Measurements from ENCODE around the gene STAP2. TPM values are rescaled to one million over a fixed set of nuclear protein-coding genes. Genes with fewer than 3 reads are reported as not detected.

STAP2 gene
- total RNA-seq, 1 donor from 2014 or later = 36.1 TPM

DNA sequence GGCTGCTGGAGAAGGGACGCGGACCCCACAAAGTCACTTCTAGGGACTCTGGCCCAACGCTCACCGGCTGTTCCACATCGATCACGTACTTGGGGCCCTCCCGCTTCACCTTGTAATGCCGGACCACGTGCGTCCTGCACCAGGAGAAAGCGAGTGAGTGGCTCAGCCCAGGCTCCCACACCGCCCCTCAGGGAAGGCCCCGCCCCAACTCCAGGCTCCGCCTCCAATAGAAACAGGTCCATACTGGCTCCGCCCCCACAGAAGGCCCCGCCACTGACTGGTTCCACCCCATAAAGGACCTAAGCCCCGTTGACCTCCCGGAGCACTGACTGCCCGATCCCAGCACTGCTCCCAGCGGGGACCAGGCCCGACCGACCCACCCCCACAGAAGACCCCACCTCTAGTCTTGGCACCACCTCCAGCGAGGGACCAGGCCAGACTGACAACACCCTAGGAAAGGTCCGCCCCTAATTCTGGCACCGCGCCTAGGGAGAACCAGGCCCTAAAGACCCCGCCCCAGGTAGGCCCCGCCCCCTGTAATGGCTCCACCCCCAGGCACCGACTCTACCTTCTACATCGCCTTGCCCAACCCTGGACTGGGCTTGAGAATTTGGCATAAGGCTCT, 11.3 kb downstream of the STAP2 start:
- peak; percentile 52 to 65 for DNase-seq (ENCODE audit: low read depth in 2 of 2)

DNA sequence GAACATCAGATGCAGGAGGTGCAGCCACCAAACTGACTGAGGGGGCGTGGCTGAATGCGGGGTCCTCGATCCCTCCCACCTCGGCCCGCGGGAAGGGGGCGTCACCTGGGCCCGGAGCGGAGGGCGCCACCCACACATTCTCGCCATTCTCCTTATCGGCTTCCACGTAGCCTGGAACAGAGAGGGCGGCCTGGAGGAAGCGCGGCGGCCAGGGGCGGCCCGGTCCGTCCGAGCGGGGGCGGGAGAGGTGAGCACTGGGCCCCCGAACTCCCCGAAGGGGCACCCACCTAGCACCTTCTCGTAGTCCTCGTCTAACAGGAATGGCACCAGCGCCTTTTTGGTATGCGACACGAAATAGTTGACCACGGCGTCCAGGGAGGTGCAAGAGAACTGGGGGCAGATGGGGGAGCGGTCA, 11.8 kb downstream of the STAP2 start:
- DNase-seq (ENCODE audit: low read depth in 2 of 2) = no peak

DNA sequence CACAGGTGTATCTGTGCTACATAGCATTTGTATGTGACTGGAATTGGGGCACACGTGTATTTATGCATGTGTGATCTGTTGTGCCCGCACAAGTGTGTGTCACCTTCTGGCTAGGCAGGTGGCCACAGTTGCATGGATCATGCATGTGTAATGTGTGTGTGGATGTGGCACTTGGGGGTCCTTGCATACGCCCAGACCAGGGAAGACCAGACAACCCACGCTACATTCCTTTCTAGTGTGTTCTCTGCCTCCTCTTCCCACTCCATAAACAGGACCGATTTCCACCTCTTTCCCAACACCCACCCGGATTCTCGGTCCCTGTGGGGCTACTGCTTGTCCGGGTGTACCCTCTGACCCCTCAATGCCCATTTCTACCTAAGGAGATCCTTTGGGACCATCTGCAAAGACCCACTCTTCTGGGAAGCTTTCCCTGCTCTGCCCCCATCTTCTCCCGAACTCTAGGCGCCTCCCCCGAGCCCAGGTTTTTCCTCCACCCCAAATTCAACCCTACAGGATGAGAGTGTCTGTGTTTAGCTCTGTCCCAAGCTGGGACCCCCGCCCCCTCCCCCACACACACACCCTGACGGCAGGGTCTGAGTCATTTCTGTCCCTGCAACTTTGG, 12.3 kb downstream of the STAP2 start:
- DNase-seq (ENCODE audit: low read depth in 2 of 2) = no peak

DNA sequence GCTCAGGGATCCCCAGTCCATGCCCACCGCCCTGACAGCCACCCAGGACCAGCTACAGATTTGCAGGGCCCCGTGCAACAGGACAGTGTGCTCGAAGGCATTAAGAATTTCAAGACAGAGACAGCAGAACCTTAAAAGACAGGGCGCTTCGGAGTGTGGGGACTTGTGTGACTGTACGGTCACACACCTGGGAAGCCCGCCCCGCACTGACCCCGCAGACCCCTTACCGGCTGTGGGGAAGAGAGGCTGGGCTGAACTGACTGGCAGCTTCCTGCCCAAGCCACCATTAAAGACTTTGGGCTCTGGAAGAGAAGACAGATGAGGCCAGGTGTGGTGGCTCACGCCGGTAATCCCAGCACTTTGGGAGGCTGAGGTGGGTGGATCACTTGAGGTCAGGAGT, 14.4 kb downstream of the STAP2 start:
- DNase-seq (ENCODE audit: low read depth in 2 of 2) = no peak

DNA sequence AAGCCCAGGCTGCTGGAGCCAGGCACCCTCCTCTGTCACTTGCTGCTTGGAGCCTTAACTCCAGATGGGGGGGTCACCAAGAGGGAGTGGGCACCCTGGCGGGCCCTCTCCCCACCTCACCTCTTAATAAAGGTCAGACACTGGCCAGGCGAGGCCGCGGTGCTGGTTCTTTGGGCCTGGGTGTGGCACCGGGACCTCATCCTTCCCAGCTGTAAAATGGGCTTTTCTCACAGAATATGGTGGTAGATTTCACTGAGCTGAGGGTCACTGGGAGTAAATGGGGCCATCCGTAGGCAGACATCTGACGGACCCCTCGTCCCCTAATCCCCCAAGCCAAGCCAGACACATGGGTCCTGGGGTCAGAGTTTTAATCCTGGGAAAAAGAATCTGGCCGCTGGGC, 14.9 kb downstream of the STAP2 start:
- DNase-seq (ENCODE audit: low read depth in 2 of 2) = no peak

DNA sequence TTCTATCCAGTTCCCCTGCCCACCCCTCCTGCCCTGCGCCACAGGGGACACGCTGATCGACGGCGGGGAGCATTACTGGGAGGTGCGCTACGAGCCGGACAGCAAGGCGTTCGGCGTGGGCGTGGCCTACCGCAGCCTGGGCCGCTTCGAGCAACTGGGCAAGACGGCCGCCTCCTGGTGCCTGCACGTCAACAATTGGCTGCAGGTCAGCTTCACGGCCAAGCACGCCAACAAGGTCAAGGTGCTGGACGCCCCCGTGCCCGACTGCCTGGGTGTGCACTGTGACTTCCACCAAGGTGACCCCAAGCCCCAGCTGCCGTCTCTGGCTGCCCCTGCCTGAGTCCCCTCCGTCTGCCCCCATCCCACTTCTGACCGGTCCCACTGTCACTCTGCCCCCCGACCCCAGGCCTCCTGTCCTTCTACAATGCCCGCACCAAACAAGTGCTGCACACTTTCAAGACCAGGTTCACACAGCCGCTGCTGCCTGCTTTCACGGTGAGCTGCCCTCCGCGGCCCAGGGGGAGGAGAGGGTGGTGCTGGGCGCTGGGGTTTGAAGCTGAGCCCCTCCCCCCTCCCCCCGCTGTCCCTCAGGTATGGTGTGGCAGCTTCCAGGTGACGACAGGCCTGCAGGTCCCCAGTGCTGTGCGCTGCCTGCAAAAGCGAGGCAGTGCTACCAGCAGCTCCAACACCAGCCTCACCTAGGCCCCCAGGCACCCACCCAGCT, 15.5 kb downstream of the STAP2 start:
- DNase-seq (ENCODE audit: low read depth in 2 of 2) = no peak

DNA sequence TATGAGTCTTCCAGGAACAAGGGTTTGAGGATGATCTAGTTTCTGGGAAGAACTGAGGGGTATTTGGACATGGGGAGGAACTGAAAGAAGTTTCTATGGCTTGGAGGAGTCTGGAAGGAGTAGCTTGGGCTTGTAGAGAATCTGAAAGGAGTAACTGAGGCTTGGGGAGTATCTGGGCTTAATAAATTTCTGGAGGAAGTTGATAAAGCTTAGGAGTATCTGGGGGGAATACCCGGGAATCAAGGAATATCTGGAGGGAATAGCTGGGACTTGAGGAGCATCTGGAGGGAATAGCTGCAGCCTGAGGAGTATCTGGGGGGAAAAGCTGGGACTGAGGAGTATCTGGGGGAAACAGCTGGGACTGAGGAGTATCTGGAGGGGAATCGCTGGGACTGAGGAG, 18.2 kb downstream of the STAP2 start:
- DNase-seq (ENCODE audit: low read depth in 2 of 2) = no peak

DNA sequence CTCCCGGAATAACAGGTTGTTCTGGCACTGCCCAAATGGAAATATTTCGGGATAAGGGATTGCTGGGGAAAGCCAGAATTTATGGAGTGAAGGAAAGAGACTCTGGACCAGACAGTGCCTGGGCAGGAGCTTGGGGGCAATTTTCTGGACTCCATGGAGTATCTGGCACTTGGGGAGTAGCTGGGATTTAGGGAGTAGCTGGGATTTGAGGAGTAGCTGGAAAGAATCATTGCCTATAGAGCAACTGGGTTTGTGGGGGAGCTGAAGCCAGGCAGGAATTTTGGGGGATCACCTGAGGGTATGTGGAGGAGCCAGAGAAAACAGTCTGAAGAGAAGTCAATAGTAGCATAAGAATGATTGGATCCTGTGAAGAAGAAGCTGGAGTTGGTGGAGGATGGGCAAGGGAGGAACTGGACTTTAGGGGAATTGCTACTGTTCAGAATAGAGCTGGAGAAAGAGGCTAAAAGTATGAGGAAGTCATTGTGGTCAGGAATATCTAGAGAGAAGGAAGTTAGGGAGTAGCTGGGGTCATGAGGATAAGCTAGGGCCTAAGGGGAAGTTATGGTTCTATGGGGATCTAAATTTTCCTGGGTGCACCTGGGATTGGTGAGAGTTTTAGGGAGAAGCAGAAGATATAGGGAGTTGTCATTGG, 19.4 kb downstream of the STAP2 start:
- no peak for DNase-seq (ENCODE audit: low read depth in 2 of 2)

DNA sequence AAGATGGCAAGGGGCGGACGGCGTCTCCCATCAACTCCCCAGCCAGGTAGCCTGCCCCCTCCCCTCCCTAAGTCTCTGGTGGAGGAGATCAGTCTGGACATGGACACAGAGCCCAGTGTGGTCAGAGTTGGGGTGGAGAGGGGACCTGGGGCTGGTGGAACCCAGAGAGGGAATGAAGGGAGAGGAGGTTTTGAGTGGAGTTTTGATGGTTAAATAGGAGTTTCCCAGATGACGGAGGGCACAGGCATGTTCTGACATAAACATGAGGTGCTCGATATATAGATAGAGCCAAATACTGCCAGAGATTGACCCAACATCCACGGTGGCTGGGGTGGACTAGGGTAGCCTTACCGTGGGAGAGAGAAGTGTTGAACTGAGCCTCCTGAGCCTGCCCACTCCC, 20.2 kb downstream of the STAP2 start:
- no peak for DNase-seq (ENCODE audit: low read depth in 2 of 2)

DNA sequence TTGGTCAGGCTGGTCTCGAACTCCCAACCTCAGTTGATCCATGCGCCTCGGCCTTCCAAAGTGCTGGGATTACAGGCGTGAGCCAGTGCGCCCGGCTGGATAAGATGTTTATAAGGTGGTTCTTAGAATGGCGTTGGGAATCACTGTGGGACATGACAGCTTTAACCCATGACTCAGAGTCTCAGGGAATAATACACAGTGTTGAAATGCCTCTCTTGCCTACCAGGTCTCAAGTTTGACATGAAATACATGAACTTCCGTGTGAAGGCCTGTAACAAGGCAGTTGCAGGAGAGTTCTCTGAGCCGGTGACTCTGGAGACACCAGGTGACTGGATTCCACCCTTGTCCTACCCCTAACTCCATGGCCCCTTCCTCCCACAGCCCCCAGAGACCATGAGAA, 21.7 kb downstream of the STAP2 start:
- no peak for DNase-seq (ENCODE audit: low read depth in 2 of 2)

DNA sequence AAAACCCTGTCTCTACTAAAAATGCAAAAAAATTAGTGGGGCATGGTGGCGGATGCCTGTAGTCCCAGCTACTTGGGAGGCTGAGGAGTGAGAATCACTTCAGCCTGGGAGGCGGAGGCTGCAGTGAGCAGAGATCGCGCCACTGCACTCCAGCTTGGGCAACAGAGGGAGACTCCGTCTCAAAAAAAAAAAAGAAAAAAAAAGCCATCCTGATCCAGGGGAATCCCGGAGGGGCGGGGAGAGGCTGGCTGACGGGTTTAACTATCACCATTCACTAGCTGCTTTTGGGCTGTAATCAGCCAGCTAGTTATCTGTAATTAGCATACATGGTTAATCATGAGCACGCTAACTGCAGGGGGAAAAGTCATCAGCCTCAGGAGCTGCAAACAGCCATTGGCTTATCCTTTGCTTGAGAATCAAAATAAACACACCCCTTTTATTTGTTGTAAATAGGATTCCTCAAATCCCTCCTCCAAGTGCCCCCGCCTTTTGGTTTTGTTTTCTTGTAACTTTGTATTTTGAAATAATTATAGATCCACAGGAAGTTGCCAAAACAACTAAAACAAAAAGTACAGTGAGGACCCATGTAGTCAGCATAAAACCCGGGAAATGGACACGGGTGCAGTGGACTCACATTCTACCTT, 24.7 kb downstream of the STAP2 start:
- DNase-seq (ENCODE audit: low read depth in 2 of 2) = no peak

DNA sequence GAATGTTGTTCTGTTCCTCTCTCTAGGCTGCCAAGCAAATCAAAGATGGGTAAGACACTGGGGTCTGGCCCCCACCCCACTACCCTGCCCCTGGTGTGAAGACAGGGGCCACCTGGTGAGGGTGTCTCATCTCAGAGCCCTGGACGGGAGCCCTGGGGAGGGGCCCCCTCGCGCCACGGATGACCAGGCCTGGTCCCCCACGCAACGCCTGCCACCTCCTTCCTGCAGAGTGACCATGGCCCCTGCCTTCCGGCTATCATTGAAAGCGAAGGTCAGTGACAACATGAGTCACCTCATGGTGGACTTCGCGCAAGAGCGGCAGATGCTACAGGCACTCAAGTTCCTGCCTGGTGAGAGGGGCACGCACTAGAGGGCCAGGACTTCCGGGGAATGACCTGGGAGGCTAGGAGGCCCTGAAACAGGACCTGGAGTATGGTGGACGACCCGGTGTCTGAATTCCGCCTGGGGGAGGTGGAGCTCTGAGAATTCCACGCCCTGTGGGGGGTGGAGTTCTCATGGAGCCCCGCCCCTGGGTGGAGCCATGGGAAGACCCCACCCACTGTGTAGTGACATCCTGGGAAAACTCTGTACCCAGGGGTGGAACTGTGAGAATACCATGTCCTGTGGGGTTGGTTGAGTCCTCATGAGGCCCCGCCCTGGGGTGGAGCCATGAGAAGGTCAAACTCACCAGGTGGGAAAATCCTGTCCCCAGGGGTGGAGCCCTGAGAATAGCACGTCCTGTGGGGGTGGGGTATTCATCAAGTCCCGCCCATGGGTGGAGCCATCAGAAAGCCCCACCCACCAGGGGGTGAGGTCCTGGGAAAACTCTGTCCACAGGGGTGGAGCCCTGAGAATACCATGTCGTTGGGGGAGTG, 28.1 kb downstream of the STAP2 start:
- DNase-seq (ENCODE audit: low read depth in 2 of 2) = no peak

DNA sequence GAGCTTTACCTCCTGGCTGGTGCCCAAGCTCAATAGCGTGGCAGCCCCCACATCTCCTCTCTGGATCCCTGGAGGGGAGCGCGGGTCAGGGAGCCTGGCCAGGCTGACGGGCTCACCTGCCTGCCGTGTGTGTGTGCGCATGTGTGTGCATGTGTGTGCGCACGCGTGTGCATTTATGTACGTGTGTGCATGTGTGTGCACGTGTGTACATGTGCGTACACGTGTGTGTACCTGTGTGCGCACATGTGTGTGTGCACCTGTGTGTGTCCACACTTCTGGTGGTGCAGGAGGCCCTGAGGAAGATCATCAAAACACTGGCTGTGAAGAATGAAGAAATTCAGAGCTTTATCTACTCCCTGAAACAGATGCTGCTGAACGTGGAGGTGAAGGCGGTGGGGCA, 33.0 kb downstream of the STAP2 start:
- DNase-seq (ENCODE audit: low read depth in 2 of 2) = no peak

DNA sequence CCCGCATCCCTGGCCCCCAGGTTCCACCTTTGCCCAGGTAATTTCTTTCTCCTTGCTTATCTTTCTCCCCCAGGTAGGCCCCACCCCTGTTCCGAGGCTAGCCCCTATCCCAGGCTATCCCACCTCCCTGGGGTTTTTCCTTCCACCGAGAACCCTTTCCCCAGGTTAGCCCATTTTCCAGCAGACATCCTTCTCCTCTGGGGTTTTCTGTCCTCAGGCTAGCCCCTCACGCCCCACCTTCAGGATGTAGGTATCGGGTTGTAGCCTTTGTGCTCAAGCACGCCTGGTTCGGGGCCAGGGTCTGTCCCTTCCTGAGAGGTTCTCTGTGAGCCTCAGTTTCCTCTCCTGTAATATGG, 33.4 kb downstream of the STAP2 start:
- DNase-seq (ENCODE audit: low read depth in 2 of 2) = no peak

DNA sequence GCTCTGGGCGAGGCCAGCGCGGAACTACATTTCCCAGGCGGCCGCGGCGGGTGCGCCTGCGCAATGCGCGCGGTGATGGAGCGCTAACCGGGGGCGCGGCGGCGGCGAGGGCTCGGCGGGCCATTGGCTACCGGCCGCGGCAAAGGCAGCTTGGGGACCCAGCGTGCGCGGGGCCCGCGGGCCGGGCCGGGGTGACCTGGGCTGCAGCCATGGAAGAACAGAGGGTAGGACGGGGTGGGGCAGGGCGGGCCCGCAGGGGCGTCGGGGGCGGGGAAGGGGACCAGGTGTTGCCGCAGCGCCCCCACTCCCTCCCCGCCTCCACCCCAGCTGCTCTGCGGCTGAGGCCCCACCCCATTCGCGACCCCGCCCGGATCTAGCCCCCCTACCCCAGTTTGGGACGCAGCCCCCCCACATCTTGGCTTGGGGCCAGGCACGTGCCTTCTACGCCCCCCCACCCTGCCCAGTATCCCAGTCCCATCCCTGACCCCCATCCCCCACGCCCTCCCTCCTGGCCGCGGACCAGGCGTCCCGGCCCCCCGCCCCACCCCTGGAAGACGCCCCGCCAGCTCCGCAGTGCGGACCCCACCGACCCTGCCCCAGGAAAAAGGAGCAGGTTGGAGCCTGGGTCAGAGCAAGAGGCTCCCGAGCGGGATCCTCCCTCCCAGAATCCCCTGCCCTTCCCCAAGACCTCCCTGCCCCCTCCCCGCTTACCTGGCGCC, 33.9 kb downstream of the STAP2 start, which contains the start of gene FSD1:
TSS of gene FSD1 (plus strand) at position 61 of the 719 bp plus-strand sequence. CDS start at position 210, 149 bp downstream.
- DNase-seq (ENCODE audit: low read depth in 2 of 2) = peak; percentile 23 to 42

DNA sequence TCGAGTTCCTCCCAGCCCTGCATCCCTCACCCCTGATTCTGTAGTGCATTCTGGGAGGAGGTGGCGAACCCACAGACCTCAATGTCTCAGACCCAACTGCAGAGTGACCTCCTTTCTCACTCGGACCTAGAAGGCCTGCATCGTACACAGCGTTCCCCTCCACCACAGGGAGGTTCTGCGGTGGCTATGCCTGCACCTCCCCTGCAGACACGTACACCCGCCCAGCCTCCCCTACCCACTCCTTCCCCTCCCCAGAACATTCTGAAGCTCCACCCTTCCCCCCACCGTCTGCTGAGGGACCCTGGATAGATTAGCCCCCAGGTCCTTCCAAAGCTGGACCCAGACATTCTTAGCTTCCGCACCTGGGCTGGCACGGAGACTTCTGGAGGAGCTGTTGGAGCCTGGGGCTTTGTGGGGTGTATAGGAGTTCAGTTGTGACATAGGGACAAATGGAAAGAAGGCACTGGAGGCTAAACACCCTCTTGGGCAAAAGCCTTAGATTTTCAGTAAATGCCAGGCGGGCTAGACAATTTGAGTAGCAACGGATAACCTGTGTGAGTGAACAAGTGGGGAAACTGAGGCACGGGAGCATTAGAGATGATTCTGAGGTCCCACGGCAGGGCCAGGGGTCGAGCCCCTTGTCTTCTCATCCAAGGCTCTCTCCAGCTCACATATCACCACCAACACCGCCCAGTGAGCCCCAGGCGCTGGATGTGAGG, 34.6 kb downstream of the STAP2 start:
- no peak for DNase-seq (ENCODE audit: low read depth in 2 of 2)

DNA sequence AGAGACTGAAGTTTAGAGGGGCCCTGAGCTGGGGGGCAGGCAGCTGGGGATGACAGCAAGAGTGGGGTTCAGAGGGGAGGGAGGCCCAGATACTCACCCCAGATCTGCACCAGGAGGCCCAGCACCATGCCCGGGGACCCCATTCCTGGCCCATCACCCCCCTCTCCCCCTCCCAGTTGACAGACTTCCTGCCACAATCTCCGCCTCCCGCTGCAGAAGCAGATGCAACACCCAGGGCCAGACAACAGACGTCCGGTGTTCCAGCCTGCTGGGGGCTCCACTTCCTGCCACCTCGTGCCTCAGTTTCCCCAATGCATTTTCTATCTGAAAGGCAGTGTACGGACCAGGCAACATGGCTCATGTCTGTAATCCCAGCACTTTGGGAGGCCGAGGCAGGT, 36.4 kb downstream of the STAP2 start, which contains the start of gene TMIGD2:
TSS of gene TMIGD2 (minus strand) at position 147 of the 398 bp plus-strand sequence. CDS start at position 143, 4 bp downstream.
- DNase-seq (ENCODE audit: low read depth in 2 of 2) = no peak

DNA sequence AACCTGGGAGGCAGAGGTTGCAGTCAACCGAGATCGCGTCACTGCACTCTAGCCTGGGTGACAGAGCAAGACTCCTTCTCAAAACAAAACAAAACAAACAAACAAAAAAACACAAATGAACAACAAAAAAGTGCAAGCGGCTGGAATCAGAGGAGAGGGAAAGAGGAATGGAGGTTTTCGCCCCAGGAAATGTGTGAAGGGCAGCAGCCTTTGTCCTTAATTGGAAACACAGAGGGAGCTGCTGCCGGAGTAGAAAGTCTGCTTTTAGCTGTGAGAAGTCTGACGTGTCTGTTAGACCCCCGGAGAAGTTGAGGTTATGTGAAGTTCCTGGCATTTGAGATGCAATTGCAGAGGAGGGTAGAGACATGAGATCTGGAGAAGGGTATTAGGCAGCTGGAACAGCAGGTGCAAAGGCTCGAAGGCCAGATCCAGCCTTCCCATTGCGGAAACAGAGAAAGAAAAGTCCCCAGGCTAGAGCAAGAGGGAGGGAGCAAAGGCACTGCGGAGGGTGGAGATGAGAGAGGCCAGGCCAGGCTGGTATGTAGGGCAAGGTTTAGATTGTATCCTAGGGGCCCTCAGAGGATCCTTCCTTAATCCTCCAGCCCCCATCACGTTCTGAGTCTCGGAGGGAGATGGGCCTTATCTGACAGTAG, 36.9 kb downstream of the STAP2 start:
- no peak for DNase-seq (ENCODE audit: low read depth in 2 of 2)

DNA sequence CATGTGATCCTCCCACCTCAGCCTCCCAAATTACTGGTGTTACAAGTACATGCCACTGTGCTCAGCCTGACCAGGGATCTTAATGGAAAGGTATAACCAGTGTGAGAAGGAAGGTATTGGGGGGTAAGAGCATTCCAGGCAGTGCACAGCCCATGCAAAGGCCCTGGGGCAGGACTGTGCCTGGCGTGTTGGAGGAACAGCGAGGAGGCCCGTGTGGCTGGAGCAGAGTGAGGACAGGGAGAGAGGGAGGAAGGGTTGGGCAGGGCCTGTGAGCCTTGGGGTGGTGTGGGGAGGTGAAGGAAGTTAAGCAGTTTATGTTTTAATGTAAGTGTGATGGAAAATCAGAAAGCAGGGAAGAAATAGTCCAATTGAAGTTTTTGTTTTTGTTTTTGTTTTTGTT, 38.0 kb downstream of the STAP2 start:
- no peak for DNase-seq (ENCODE audit: low read depth in 2 of 2)

All from lung microvascular endothelial cell (primary cell).